Natural killer cell (primary cell): ENCODE data around the gene CD180. TPM values are rescaled to one million over a fixed set of nuclear protein-coding genes. Genes with fewer than 3 reads are reported as not detected.

Experiments used
- ATAC-seq, 3 donors: fragments of 150-1000 bp in 2 of 3; fragments of 200-7000 bp in 1 of 3; cut with Tn5 transposase; 1 replicate in 1 of 3; 2 replicates in 2 of 3; pipeline ENCODE4 v1.10.0; 2021; ENCODE audit warnings: mild to moderate bottlenecking in 2 of 3, moderate library complexity in 2 of 3
- DNase-seq, 2 donors: peaks; one replicate each; pipeline versions ENCODE4 v3.0.0 to v3.0.0-alpha.2; 2013 to 2021; ENCODE audit warnings: mixed read lengths in 1 of 2
- H3K27ac ChIP-seq: one replicate; pipeline ENCODE4 v1.5.1; 2013; ENCODE audit warnings: mild to moderate bottlenecking, low read length
- H3K27me3 ChIP-seq: one replicate; pipeline ENCODE4 v1.6.1; 2013; ENCODE audit warnings: low read length; ENCODE audit not compliant: control insufficient read depth, insufficient read depth
- H3K36me3 ChIP-seq: one replicate; pipeline ENCODE4 v1.6.1; 2013; ENCODE audit warnings: low read length; ENCODE audit not compliant: control insufficient read depth, insufficient read depth
- H3K4me1 ChIP-seq: one replicate; pipeline ENCODE4 v1.6.1; 2013; ENCODE audit warnings: low read length; ENCODE audit not compliant: control insufficient read depth, insufficient read depth
- H3K4me3 ChIP-seq: one replicate; pipeline ENCODE4 v1.5.1; 2013; ENCODE audit warnings: low read length
- H3K9me3 ChIP-seq: one replicate; pipeline ENCODE4 v1.6.1; 2013; ENCODE audit warnings: low read length; ENCODE audit not compliant: control insufficient read depth, insufficient read depth
- H3K27ac Mint-ChIP-seq, 2 donors: one replicate each; pipeline ENCODE4 v1.8.0; 2022; ENCODE audit warnings: mild to moderate bottlenecking in 2 of 2, mixed read lengths in 2 of 2, moderate library complexity in 1 of 2
- H3K27me3 Mint-ChIP-seq, 2 donors: one replicate each; pipeline ENCODE4 v1.8.0; 2022; ENCODE audit warnings: low read depth in 2 of 2, mixed read lengths in 2 of 2
- H3K36me3 Mint-ChIP-seq: one replicate; pipeline ENCODE4 v1.8.0; 2022; ENCODE audit warnings: mixed read lengths
- H3K4me1 Mint-ChIP-seq, 2 donors: one replicate each; pipeline ENCODE4 v1.8.0; 2022; ENCODE audit warnings: mixed read lengths in 2 of 2
- H3K4me3 Mint-ChIP-seq: one replicate; pipeline ENCODE4 v1.8.0; 2022; ENCODE audit warnings: mild to moderate bottlenecking, moderate library complexity, mixed read lengths
- H3K9me3 Mint-ChIP-seq, 2 donors: one replicate each; pipeline ENCODE4 v1.8.0; 2022; ENCODE audit warnings: mixed read lengths in 2 of 2
- CTCF ChIP-seq: fragments of 200-600 bp; IDR thresholded peaks from one replicate; pipeline ENCODE4 v1.8.0; 2022; ENCODE audit warnings: antibody characterized with exemption
- WGBS: methylation state at CpG from one replicate; pipeline ENCODE4 v1.1.7; 2013; ENCODE audit warnings: missing lambda C conversion rate; ENCODE audit not compliant: insufficient coverage; 5-methylcytosine and 5-hydroxymethylcytosine counted together
- intact Hi-C: fragments of 100-400 bp; cut with micrococcal nuclease; formaldehyde crosslinking; loops from one replicate; pipeline ENCODE4 v1.14.2; 2022
- total RNA-seq, 4 donors: library from RNA; stranded (reverse); fragments of 120-200 nt in 1 of 4; gene quantifications; one replicate each; pipeline versions ENCODE4 v1.2.3 to v1.2.4, GENCODE V29; 2013 to 2022

CD180 gene
- total RNA-seq, 3 donors from 2014 or later (not counting 1 experiment from before 2014, with no cell fraction given): 0.34 to 1.2 (median 1.1) TPM

DNA sequence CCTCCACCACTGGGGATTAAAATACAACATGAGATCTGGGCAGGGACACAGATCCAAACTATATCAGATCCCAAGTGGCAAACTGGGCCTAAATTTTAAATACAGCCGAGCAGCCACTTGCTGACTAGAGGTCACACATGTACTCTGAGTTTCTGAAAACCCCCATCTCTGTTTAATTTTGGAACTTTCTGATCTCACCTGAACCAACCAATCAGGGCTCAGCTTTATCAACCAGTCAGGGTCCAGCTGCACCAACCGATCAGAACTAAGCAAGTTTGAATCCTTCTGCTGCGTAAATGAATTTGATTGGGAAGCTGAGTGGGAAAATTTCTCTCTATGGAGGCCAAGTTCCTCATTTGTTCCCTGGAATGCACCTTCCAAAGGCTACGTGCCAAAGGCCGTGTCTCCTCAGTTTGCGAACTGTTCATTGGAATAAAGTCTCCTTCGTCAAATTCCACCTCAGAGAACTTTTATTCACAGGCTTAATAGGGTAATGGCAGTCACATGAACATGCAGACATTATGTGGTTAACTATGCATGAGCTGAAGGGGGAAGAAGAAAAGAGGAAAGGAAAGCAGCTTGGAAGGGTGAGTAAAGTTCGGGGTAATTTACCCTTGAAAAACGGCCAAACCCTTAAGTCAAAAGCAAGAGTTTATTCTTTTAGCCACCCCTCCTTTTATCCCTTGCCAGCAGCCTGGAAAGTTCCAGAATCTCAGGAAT, 3.7 kb downstream of the CD180 start:
- Histone ChIP-seq H3K36me3 (no peaks in the 10 kb centered on the region), H3K9me3 (no peaks in the 10 kb centered on the region), H3K27ac (peak overlapping the region; percentile 75), H3K4me3 (peak overlapping the region; percentile 39), H3K4me1 (peaks cover 15% of the 10 kb centered on the region), H3K27me3 (no peaks in the 10 kb centered on the region)
- DNase-seq (no peak), ATAC-seq (peak in 1 of 3 donors; percentile 18)
- Mint-ChIP-seq H3K36me3 (no peaks in the 10 kb centered on the region), H3K9me3 (no peaks in the 10 kb centered on the region), H3K27me3 (peaks cover 0 to 2% of the 10 kb centered on the region in 2 donors), H3K4me1 (peaks cover 13 to 20% of the 10 kb centered on the region in 2 donors), H3K4me3 (no peak overlapping the region), H3K27ac (no peak overlapping the region)
- 71% methylated on average over 9 of the region's 9 CpGs for WGBS
- intact Hi-C loops: no loop called here
- TF ChIP-seq CTCF: no peak

- 89% methylated on average over 5 of the region's 5 CpGs for WGBS
- intact Hi-C loops: no loop called here
Measured at GRCh38 chr5:67190861-67191260, 5.7 kb downstream of the CD180 start.

GRCh38 chr5:67190410-67190809, 6.2 kb downstream of the CD180 start:
- H3K36me3 Mint-ChIP-seq: no peaks in the 10 kb centered on the region
- no peak overlapping the region for H3K4me3 Mint-ChIP-seq
- H3K27me3 Mint-ChIP-seq: no peaks in the 10 kb centered on the region
- H3K9me3 ChIP-seq: no peaks in the 10 kb centered on the region
- H3K36me3 ChIP-seq: no peaks in the 10 kb centered on the region
- TF ChIP-seq CTCF: no peak
- DNase-seq (no peak), ATAC-seq (no peak)
- H3K27me3 ChIP-seq: no peaks in the 10 kb centered on the region
- peaks cover 19% of the 10 kb centered on the region for H3K4me1 ChIP-seq
- WGBS: 80% methylated on average over 4 of the region's 4 CpGs
- H3K27ac Mint-ChIP-seq: no peak overlapping the region
- H3K4me1 Mint-ChIP-seq: peaks cover 28 to 31% of the 10 kb centered on the region in 2 donors
- H3K4me3 ChIP-seq: no peak overlapping the region
- no peak overlapping the region for H3K27ac ChIP-seq
- no peaks in the 10 kb centered on the region for H3K9me3 Mint-ChIP-seq
- intact Hi-C loops: no loop called here

More at GRCh38 chr5:67190861-67191260, 5.7 kb downstream of the CD180 start:
- no peak overlapping the region for H3K4me3 ChIP-seq
- Mint-ChIP-seq H3K4me1 (peaks cover 28 to 31% of the 10 kb centered on the region in 2 donors), H3K9me3 (no peaks in the 10 kb centered on the region), H3K27me3 (peaks cover 0 to 2% of the 10 kb centered on the region in 2 donors), H3K27ac (no peak overlapping the region), H3K4me3 (no peak overlapping the region), H3K36me3 (no peaks in the 10 kb centered on the region)
- H3K36me3 ChIP-seq: no peaks in the 10 kb centered on the region
- no peak overlapping the region for H3K27ac ChIP-seq
- no peaks in the 10 kb centered on the region for H3K27me3 ChIP-seq
- DNase-seq (no peak), ATAC-seq (no peak)
- no peak for TF ChIP-seq CTCF
- H3K9me3 ChIP-seq: no peaks in the 10 kb centered on the region
- peaks cover 19% of the 10 kb centered on the region for H3K4me1 ChIP-seq

GRCh38 chr5:67189931-67190330, 6.7 kb downstream of the CD180 start:
- no peaks in the 10 kb centered on the region for H3K36me3 ChIP-seq
- H3K27ac ChIP-seq: no peak overlapping the region
- H3K4me3 Mint-ChIP-seq: no peak overlapping the region
- no peaks in the 10 kb centered on the region for H3K9me3 ChIP-seq
- peaks cover 28 to 31% of the 10 kb centered on the region in 2 donors for H3K4me1 Mint-ChIP-seq
- peaks cover 19% of the 10 kb centered on the region for H3K4me1 ChIP-seq
- H3K27ac Mint-ChIP-seq: no peak overlapping the region
- no peaks in the 10 kb centered on the region for H3K27me3 ChIP-seq
- DNase-seq (no peak), ATAC-seq (no peak)
- no peak for TF ChIP-seq CTCF
- intact Hi-C loops: no loop called here
- H3K27me3 Mint-ChIP-seq: no peaks in the 10 kb centered on the region
- H3K9me3 Mint-ChIP-seq: no peaks in the 10 kb centered on the region
- 75% methylated on average over 1 of the region's 1 CpG for WGBS
- no peak overlapping the region for H3K4me3 ChIP-seq
- no peaks in the 10 kb centered on the region for H3K36me3 Mint-ChIP-seq
